SU-DHL-6 (cell line): Measurements from ENCODE around the gene SLC22A17.

Source experiments
- H2AFZ ChIP-seq: fragments of 200-600 bp; sonication (generic); 2 replicates; pipeline ENCODE4 v1.6.1; 2014; ENCODE audit warnings: low read depth, mild to moderate bottlenecking, moderate library complexity, mixed read lengths, antibody characterized with exemption, low read length; ENCODE audit not compliant: severe bottlenecking
- H3F3A ChIP-seq: fragments of 200-600 bp; shearing (Covaris generic); 2 replicates; pipeline ENCODE4 v1.6.0; 2016; ENCODE audit warnings: antibody characterized with exemption, mild to moderate bottlenecking; ENCODE audit not compliant: insufficient read depth
- H3K27ac ChIP-seq: fragments of 200-600 bp; sonication (generic); 2 replicates; pipeline ENCODE4 v1.5.1; 2016; ENCODE audit warnings: low read depth, mild to moderate bottlenecking, low read length, moderate library complexity, mixed read lengths
- H3K27me3 ChIP-seq: fragments of 200-600 bp; sonication (generic), shearing (Covaris generic); 2 replicates; pipeline ENCODE4 v1.6.0; 2014; ENCODE audit warnings: mild to moderate bottlenecking, low read length
- H3K36me3 ChIP-seq: fragments of 200-600 bp; sonication (generic); 2 replicates; pipeline ENCODE4 v1.6.1; 2014; ENCODE audit warnings: mild to moderate bottlenecking, low read length, mixed read lengths
- H3K4me2 ChIP-seq: fragments of 300-600, 200-600 bp; shearing (Covaris generic), sonication (generic); 2 replicates; pipeline ENCODE4 v1.6.0; 2014; ENCODE audit warnings: low read length, low read depth, mild to moderate bottlenecking; ENCODE audit not compliant: poor library complexity, severe bottlenecking
- H3K4me3 ChIP-seq: fragments of 200-600 bp; sonication (generic); 2 replicates; pipeline ENCODE4 v1.5.1; 2014; ENCODE audit warnings: antibody characterized with exemption, low read length, mild to moderate bottlenecking, mixed read lengths; ENCODE audit not compliant: insufficient read depth, poor library complexity, severe bottlenecking
- H3K79me2 ChIP-seq: fragments of 200-600 bp; sonication (generic); 2 replicates; pipeline ENCODE4 v1.6.1; 2014; ENCODE audit warnings: mild to moderate bottlenecking, low read length, moderate library complexity; ENCODE audit not compliant: insufficient read depth
- H3K9ac ChIP-seq: fragments of 200-600 bp; sonication (generic); 2 replicates; pipeline ENCODE4 v1.7.0; 2014; ENCODE audit warnings: mild to moderate bottlenecking, low read length
- H3K9me2 ChIP-seq: fragments of 200-600 bp; sonication (generic); replicated peaks from 2 replicates; pipeline ENCODE4 v1.6.1; 2014; ENCODE audit warnings: low read length; ENCODE audit not compliant: insufficient read depth
- H3K9me3 ChIP-seq: fragments of 200-600 bp; sonication (generic); 2 replicates; pipeline ENCODE4 v1.6.1; 2014; ENCODE audit warnings: low read length, mixed read lengths; ENCODE audit not compliant: insufficient read depth
- H4K20me1 ChIP-seq: fragments of 200-600 bp; sonication (generic); 2 replicates; pipeline ENCODE4 v1.6.1; 2014; ENCODE audit warnings: low read depth, mild to moderate bottlenecking, antibody characterized with exemption, low read length, moderate library complexity, mixed read lengths
- EZH2phosphoT487 ChIP-seq: fragments of 200-600 bp; sonication (generic), shearing (Covaris generic); conservative IDR thresholded peaks from 2 replicates; pipeline ENCODE4 v1.6.1; 2018; ENCODE audit warnings: mild to moderate bottlenecking, antibody characterized with exemption, low read length, moderate library complexity, mixed read lengths
- TF ChIP-seq, protein P1 (sequence below): fragments of 200-600 bp; sonication (generic); IDR thresholded peaks from one replicate; pipeline ENCODE4 v1.5.1; 2017; ENCODE audit warnings: antibody characterized with exemption, mild to moderate bottlenecking, low read length, moderate library complexity; ENCODE audit not compliant: insufficient read depth, poor library complexity, severe bottlenecking

SLC22A17 gene

DNA sequence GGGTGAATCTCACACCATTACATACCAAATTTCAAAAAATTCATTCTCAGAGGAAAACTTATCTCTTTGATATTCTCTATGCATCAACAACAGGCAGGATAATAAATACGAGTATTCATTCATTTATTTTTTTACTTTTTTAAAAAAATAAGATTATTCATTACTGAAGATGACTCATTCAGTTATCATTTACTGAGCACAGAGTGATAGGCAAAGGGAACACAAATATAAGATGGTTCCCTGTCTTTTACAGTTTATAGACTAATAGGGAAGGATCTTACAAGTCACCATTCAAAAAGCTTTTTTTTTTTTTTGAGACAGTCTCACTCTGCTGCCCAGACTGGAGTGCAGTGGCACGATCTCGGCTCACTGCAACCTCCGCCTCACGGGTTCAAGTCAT is 36.4 kb downstream of the SLC22A17 start:
- Histone ChIP-seq H3K36me3 (no peaks in the 10 kb centered on the region), H3K9me3 (no peaks in the 10 kb centered on the region), H3K79me2 (no peaks in the 10 kb centered on the region), H3K9me2 (no peaks in the 10 kb centered on the region), H3F3A (no peaks in the 10 kb centered on the region), H3K4me3 (no peak overlapping the region), H2AFZ (no peak overlapping the region), H3K9ac (no peak overlapping the region), H3K27ac (no peak overlapping the region), H3K27me3 (no peaks in the 10 kb centered on the region), H3K4me2 (no peak overlapping the region), H4K20me1 (no peaks in the 10 kb centered on the region)
- no peak for TF ChIP-seq EZH2phosphoT487
- TF ChIP-seq, protein P1, sequence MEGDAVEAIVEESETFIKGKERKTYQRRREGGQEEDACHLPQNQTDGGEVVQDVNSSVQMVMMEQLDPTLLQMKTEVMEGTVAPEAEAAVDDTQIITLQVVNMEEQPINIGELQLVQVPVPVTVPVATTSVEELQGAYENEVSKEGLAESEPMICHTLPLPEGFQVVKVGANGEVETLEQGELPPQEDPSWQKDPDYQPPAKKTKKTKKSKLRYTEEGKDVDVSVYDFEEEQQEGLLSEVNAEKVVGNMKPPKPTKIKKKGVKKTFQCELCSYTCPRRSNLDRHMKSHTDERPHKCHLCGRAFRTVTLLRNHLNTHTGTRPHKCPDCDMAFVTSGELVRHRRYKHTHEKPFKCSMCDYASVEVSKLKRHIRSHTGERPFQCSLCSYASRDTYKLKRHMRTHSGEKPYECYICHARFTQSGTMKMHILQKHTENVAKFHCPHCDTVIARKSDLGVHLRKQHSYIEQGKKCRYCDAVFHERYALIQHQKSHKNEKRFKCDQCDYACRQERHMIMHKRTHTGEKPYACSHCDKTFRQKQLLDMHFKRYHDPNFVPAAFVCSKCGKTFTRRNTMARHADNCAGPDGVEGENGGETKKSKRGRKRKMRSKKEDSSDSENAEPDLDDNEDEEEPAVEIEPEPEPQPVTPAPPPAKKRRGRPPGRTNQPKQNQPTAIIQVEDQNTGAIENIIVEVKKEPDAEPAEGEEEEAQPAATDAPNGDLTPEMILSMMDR = no peak

GRCh38 chr14:23310546-23310945 is 42.1 kb downstream of the SLC22A17 start:
- TF ChIP-seq, protein P1 = no peak
- no peak for TF ChIP-seq EZH2phosphoT487
- no peak overlapping the region for H3K4me2 ChIP-seq
- no peak overlapping the region for H3K9ac ChIP-seq
- H3F3A ChIP-seq = no peaks in the 10 kb centered on the region
- H3K9me2 ChIP-seq = no peaks in the 10 kb centered on the region
- no peaks in the 10 kb centered on the region for H3K36me3 ChIP-seq
- no peaks in the 10 kb centered on the region for H3K79me2 ChIP-seq
- no peak overlapping the region for H2AFZ ChIP-seq
- H4K20me1 ChIP-seq = no peaks in the 10 kb centered on the region
- H3K27me3 ChIP-seq = no peaks in the 10 kb centered on the region
- no peak overlapping the region for H3K27ac ChIP-seq
- no peak overlapping the region for H3K4me3 ChIP-seq
- H3K9me3 ChIP-seq = no peaks in the 10 kb centered on the region

- Histone ChIP-seq H3F3A (no peaks in the 10 kb centered on the region), H3K4me2 (no peak overlapping the region), H3K4me3 (no peak overlapping the region), H3K27ac (no peak overlapping the region), H3K27me3 (no peaks in the 10 kb centered on the region), H3K9ac (no peak overlapping the region), H3K36me3 (no peaks in the 10 kb centered on the region), H2AFZ (no peak overlapping the region), H3K9me2 (no peaks in the 10 kb centered on the region), H3K79me2 (no peaks in the 10 kb centered on the region), H3K9me3 (no peaks in the 10 kb centered on the region), H4K20me1 (no peaks in the 10 kb centered on the region)
- TF ChIP-seq EZH2phosphoT487 = no peak
- TF ChIP-seq, protein P1 = no peak
These were observed 43.8 kb downstream of the SLC22A17 start for GRCh38 chr14:23308721-23309445.
